ENCODE measurements around the gene KLHL22.

- TF ChIP-seq POLR2AphosphoS5 (IDR thresholded peaks at IDR 0.05; ENCODE audit: borderline replicate concordance, low read depth, low read length) (no peak), EZH2 (IDR thresholded peaks at IDR 0.05) (no peak)
Observed at GRCh38 chr22:20533095-20533878, 37.7 kb upstream of the KLHL22 start.
